Cardiac septum (tissue), 1 donor: ENCODE measurements around the gene TSTD2. TPM values are rescaled to one million over a fixed set of nuclear protein-coding genes. Genes with fewer than 3 reads are reported as not detected.
"Not testable (repeated sequence)": the region's sequence is repeated elsewhere in the genome, so short reads cannot be mapped to it uniquely, and the experiment has no call there.

Experiments
- DNase-seq: peaks from one replicate; pipeline ENCODE4 v3.0.0-alpha.2; 2020; ENCODE audit warnings: low spot score
- intact Hi-C: fragments of 100-400 bp; cut with DNase I; formaldehyde crosslinking; loops from one replicate; pipeline ENCODE4 v1.14.0; 2022
- total RNA-seq: library from RNA; stranded (reverse); fragmentation: NEBNext Ultra II Directional; extraction: Animal tissue kit (Norgen Biotek cat#: 25700); gene quantifications from one replicate; pipeline ENCODE4 v1.2.1, GENCODE V29; 2021
- donor health status: DM: no; HTN: no; CAD: no.

The TSTD2 gene
- total RNA-seq, 1 donor from 2014 or later = 20.8 TPM

- intact Hi-C loops = no loop called here
- no peak for DNase-seq
These were observed 807 bp upstream of the TSTD2 start for GRCh38 chr9:97633859-97634490.

GRCh38 chr9:97632248-97632984 lies 752 bp downstream of the TSTD2 start:
- no peak for DNase-seq
- intact Hi-C loops = no loop called here

- intact Hi-C loops = no loop called here
- no peak for DNase-seq
These were observed 2.6 kb downstream of the TSTD2 start for GRCh38 chr9:97630591-97630990.

GRCh38 chr9:97629156-97629555 lies 4.0 kb downstream of the TSTD2 start:
- no peak for DNase-seq
- intact Hi-C loops = no loop called here

GRCh38 chr9:97628668-97629067 lies 4.5 kb downstream of the TSTD2 start:
- intact Hi-C loops = no loop called here
- no peak for DNase-seq

- no peak for DNase-seq
- intact Hi-C loops = no loop called here
These were observed 5.5 kb downstream of the TSTD2 start for GRCh38 chr9:97627624-97628023.

GRCh38 chr9:97625620-97626019 lies 7.5 kb downstream of the TSTD2 start:
- no peak for DNase-seq
- intact Hi-C loops = no loop called here

- no peak for DNase-seq
- intact Hi-C loops = no loop called here
These were observed 9.2 kb downstream of the TSTD2 start for GRCh38 chr9:97623946-97624345.

GRCh38 chr9:97622483-97622882 lies 10.7 kb downstream of the TSTD2 start:
- intact Hi-C loops, DNase-seq: not testable (repeated sequence)

GRCh38 chr9:97620063-97620462 lies 13.1 kb downstream of the TSTD2 start:
- intact Hi-C loops = not testable (repeated sequence)

GRCh38 chr9:97617939-97618416 lies 15.2 kb downstream of the TSTD2 start:
- DNase-seq = no peak
- intact Hi-C loops = no loop called here

More at GRCh38 chr9:97620063-97620462, 13.1 kb downstream of the TSTD2 start:
- not testable (repeated sequence) for DNase-seq

GRCh38 chr9:97615439-97616072 lies 17.6 kb downstream of the TSTD2 start:
- intact Hi-C loops = loop anchor here (1.0 kb wide), 1 partner anchor 147 kb away; no protein-coding TSS in a partner anchor
- DNase-seq = no peak

GRCh38 chr9:97604901-97605645 lies 28.1 kb downstream of the TSTD2 start:
- DNase-seq = no peak
- intact Hi-C loops = loop anchor here (10.0 kb wide), 1 partner anchor 750 kb away; the partner anchor contains the start of gene ZNF782

GRCh38 chr9:97602430-97602829 lies 30.7 kb downstream of the TSTD2 start:
- no peak for DNase-seq
- intact Hi-C loops = loop anchor here (10.0 kb wide), 1 partner anchor 748 kb away; the partner anchor contains the start of gene ZNF782

- intact Hi-C loops = loop anchor here (10.0 kb wide), 1 partner anchor 747 kb away; the partner anchor contains the start of gene ZNF782
These were observed 31.8 kb downstream of the TSTD2 start for GRCh38 chr9:97601228-97601898.

GRCh38 chr9:97600531-97601227 lies 32.5 kb downstream of the TSTD2 start:
- intact Hi-C loops = loop anchor here (10.0 kb wide), 1 partner anchor 746 kb away; the partner anchor contains the start of gene ZNF782
- DNase-seq = no peak

More at GRCh38 chr9:97601228-97601898, 31.8 kb downstream of the TSTD2 start:
- DNase-seq = no peak

GRCh38 chr9:97599314-97599846 lies 33.8 kb downstream of the TSTD2 start:
- intact Hi-C loops = loop anchor here (5.0 kb wide), 2 partner anchors 42 to 187 kb away; partner anchors contain the start of gene TDRD7
- DNase-seq = no peak
